NB4 (cell line): ENCODE data around the gene SLC31A1.

Experiments used
- POLR2A ChIP-seq: IDR thresholded peaks from 2 replicates; pipeline ENCODE4 v1.6.1; 2011; ENCODE audit warnings: mild to moderate bottlenecking; ENCODE audit not compliant: insufficient read length; ENCODE audit errors: extremely low read depth
- TF ChIP-seq, protein P1 (sequence below): IDR thresholded peaks from one replicate; pipeline ENCODE4 v1.5.1; 2012; ENCODE audit warnings: low read depth, low read length

DNA sequence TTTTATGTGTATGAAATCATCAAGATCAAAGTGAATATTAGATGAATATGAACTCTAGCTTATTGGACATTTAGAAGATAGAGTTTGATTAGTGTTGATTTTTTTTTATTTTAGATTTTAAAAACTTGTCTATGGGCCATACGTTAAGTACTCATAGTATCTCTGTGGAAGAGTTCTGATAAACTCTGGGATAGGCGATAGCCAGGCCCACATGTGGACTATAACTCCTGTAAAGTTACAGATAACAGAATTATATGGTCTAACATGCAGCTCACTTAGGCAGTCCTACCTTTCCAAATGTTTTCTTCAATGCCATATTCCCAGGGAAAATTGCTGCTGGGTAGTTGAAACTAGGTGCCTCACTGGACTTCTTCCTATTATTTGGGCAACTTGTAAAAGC, 10.4 kb downstream of the SLC31A1 start:
- TF ChIP-seq, protein P1, sequence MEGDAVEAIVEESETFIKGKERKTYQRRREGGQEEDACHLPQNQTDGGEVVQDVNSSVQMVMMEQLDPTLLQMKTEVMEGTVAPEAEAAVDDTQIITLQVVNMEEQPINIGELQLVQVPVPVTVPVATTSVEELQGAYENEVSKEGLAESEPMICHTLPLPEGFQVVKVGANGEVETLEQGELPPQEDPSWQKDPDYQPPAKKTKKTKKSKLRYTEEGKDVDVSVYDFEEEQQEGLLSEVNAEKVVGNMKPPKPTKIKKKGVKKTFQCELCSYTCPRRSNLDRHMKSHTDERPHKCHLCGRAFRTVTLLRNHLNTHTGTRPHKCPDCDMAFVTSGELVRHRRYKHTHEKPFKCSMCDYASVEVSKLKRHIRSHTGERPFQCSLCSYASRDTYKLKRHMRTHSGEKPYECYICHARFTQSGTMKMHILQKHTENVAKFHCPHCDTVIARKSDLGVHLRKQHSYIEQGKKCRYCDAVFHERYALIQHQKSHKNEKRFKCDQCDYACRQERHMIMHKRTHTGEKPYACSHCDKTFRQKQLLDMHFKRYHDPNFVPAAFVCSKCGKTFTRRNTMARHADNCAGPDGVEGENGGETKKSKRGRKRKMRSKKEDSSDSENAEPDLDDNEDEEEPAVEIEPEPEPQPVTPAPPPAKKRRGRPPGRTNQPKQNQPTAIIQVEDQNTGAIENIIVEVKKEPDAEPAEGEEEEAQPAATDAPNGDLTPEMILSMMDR = no peak
- no peak for TF ChIP-seq POLR2A
